Measurements from ENCODE around the gene PRKD2.

PRKD2 gene

GRCh38 chr19:46741447-46741846 lies 24.5 kb upstream of the PRKD2 start:
- DNase-seq (ENCODE audit: low spot score) = no peak

- DNase-seq (ENCODE audit: low spot score) = no peak
These were observed 22.4 kb upstream of the PRKD2 start for GRCh38 chr19:46739290-46739771.

GRCh38 chr19:46737761-46738171 lies 20.9 kb upstream of the PRKD2 start:
- DNase-seq (ENCODE audit: low spot score) = no peak

- DNase-seq (ENCODE audit: low spot score) = no peak
These were observed 20.4 kb upstream of the PRKD2 start for GRCh38 chr19:46737298-46737654.

- no peak for DNase-seq (ENCODE audit: low spot score)
These were observed 19.8 kb upstream of the PRKD2 start for GRCh38 chr19:46736531-46737297.

GRCh38 chr19:46733690-46734292 lies 16.9 kb upstream of the PRKD2 start:
- DNase-seq (ENCODE audit: low spot score) = no peak

GRCh38 chr19:46732966-46733689 lies 16.2 kb upstream of the PRKD2 start:
- DNase-seq (ENCODE audit: low spot score) = no peak

- DNase-seq (ENCODE audit: low spot score) = no peak
These were observed 15.4 kb upstream of the PRKD2 start for GRCh38 chr19:46732172-46732938.

GRCh38 chr19:46731584-46731983 lies 14.7 kb upstream of the PRKD2 start:
- DNase-seq (ENCODE audit: low spot score) = no peak

- DNase-seq (ENCODE audit: low spot score) = no peak
These were observed 14.1 kb upstream of the PRKD2 start for GRCh38 chr19:46731007-46731501.

- DNase-seq (ENCODE audit: low spot score) = no peak
These were observed 13.7 kb upstream of the PRKD2 start for GRCh38 chr19:46730595-46730994.

GRCh38 chr19:46730187-46730586 lies 13.3 kb upstream of the PRKD2 start:
- no peak for DNase-seq (ENCODE audit: low spot score)

GRCh38 chr19:46729696-46730095 lies 12.8 kb upstream of the PRKD2 start:
- no peak for DNase-seq (ENCODE audit: low spot score)

GRCh38 chr19:46728693-46729339 lies 11.9 kb upstream of the PRKD2 start:
- peak; percentile 97 for DNase-seq (ENCODE audit: low spot score)

- DNase-seq (ENCODE audit: low spot score) = no peak
These were observed 11.3 kb upstream of the PRKD2 start for GRCh38 chr19:46728208-46728607.

- no peak for DNase-seq (ENCODE audit: low spot score)
These were observed 10.8 kb upstream of the PRKD2 start for GRCh38 chr19:46727757-46728156.

- DNase-seq (ENCODE audit: low spot score) = no peak
These were observed 10.1 kb upstream of the PRKD2 start for GRCh38 chr19:46726971-46727501.

GRCh38 chr19:46726551-46726950 lies 9.6 kb upstream of the PRKD2 start:
- DNase-seq (ENCODE audit: low spot score) = no peak

GRCh38 chr19:46725859-46726393 lies 9.0 kb upstream of the PRKD2 start:
- no peak for DNase-seq (ENCODE audit: low spot score)

GRCh38 chr19:46725036-46725820 lies 8.3 kb upstream of the PRKD2 start:
- no peak for DNase-seq (ENCODE audit: low spot score)

All from HuH-7.5 (cell line).